Measurements from ENCODE around the gene BORCS5.
A peak's percentile ranks its signal among the peaks of the same experiment; 100 is the strongest.

The BORCS5 gene

GRCh38 chr12:12353276-12353675 is 3.6 kb upstream of the BORCS5 start:
- DNase-seq (ENCODE audit: low spot score), result no peak

- no peak for DNase-seq (ENCODE audit: low spot score)
Observed at GRCh38 chr12:12353807-12354206, 3.1 kb upstream of the BORCS5 start.

DNA sequence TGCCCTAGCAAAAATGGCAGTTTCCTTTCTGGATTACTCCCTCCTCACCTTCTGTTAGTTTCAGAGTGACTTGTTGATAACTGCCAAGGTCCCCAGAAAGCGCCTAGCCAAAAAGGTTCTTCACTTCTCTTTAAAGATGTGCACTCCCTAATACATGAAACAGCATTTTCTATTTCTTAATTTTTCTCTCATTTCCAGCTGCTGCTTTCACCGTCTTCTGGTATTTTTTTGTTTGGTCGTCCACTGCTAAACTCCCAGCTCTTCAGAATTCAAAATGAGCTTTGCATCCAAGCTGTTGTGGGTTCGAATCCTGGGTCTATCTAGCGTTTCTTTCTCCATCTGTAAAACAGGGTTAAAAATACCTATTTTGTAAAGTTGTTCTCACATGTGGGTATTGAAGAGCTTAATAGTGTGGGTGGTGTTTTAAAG is 397 bp upstream of the BORCS5 start:
- no peak for DNase-seq (ENCODE audit: low spot score)

DNA sequence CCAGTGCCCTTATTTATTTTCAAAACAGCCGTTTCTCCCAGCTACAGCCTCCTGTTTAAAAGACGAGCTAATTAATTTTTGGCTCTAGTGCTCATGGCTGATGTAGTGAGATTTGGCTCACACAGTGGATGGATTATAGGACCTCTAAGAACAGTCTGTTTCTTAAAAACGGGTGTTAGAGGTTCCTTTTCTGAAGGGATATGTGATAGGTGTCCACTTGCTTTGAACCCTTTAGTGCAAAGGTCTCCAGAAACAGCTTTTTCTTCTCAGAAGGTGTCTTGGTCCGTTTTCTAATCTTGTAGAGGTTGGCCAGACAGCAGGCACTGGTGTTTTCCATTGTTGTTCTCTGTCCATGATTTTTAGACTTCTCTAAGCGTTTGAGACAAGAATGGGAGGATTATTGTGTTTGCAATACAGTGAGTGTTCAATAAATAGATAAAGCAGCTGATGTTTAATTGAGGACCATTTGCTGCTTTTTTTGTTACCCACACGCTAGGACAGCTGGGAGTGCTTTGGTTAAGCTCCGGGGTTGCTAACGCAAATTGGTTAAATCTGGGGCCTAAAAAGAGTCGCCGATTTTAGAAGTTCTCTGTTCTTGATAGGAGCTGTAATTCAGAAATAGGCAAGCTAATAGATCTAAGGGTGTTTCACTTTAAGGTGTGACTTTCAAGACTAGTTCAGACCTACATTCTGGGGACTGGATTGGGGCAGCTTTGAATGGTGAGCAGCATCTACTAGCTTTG is 1.0 kb downstream of the BORCS5 start:
- peak; percentile 33 for DNase-seq (ENCODE audit: low spot score)

GRCh38 chr12:12358528-12358927 is 1.6 kb downstream of the BORCS5 start:
- DNase-seq (ENCODE audit: low spot score), result no peak

GRCh38 chr12:12364787-12365445 is 8.0 kb downstream of the BORCS5 start:
- DNase-seq (ENCODE audit: low spot score), result no peak

DNA sequence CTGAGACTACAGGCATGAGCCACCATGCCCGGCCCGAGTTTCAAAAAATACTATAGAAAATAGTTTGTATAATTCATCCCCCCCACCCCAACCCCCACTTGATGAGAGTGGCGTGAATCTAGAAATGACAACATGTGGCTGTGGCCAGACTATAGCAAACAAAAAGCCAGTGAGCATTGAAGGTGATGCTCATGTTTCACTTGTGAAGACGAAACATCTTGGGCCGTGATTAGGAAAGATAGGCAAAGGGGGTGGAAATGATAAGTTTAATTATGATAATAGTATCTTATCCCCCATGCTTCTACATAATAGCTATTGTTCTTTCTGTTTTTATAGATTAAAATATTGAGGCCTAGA is 8.5 kb downstream of the BORCS5 start:
- DNase-seq (ENCODE audit: low spot score), result no peak

GRCh38 chr12:12365931-12366431 is 9.1 kb downstream of the BORCS5 start:
- DNase-seq (ENCODE audit: low spot score), result no peak

- DNase-seq (ENCODE audit: low spot score), result no peak
Observed at GRCh38 chr12:12366701-12367481, 10.0 kb downstream of the BORCS5 start.

- DNase-seq (ENCODE audit: low spot score), result no peak
Observed at GRCh38 chr12:12367482-12367998, 10.7 kb downstream of the BORCS5 start.

DNA sequence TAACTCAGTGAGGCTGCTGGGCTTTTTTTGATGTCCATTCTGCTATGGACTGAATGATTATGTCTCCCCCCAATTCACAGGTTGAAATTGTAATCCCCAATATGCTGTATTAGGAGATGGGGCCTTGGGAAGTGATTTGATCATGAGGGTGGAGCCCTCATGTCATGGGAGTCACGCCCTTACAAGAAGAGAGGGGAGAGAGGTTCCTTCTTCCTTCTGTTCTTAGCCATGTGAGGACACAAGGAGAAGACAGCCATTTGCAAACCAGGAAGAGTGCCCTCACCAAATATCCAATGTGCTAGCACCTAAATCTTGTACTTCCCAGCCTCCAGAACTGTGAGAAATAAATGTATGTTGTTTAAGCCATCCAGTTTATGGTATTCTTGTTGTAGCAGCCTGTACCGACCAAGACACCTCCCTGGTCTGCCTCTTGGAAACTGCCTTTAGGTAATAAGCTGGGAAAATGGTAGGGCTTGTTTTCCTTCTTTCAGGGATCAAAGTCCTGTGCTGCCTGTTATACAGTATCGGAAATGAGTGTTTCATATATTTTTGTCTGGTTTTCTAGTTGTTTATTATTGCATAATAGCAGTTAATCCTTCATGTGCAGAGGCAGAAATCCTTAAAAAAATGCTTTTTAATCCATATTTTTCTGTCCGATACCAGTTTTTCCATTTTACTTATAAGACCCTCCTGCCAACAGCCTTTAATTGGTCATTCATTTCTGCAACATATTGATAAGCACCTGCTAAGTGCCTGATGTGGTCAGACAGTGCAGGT is 16.3 kb downstream of the BORCS5 start:
- DNase-seq (ENCODE audit: low spot score), result no peak

DNA sequence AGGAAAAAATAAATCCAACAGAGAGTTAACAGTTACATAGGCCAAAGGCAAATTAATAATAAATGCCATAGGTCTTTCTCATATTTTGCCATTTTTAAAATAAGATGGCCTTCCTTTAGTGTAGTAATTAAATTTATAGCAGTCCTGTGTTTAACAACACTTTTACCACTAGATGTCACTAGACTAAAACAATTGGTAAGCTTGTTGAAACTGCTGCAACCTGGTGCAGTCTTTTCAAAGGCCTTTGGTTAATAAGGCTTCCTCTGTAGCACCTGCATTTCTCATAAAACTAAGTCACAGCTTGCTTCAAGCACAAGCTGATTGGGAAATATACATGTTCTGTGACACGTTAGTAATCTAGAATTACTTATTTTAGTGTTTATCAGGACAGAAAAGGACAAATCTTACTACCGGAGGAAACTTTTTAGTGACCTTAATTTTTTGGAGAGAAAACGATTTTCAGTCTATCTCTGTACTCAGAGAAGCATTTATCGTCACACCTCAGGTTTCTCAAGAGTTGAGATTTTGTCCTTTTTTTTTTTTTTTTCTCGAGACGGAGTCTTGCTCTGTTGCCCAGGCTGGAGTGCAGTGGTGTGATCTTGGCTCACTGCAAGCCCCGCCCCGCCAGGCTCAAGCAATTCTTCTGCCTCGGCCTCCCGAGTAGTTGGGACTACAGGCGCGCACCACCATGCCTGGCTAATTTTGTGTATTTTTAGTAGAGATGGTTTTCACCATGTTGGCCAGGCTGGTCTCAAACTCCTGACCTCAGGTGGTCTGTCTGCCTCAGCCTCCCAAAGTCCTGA is 20.0 kb downstream of the BORCS5 start:
- DNase-seq (ENCODE audit: low spot score), result peak; percentile 77

GRCh38 chr12:12378616-12379015 is 21.7 kb downstream of the BORCS5 start:
- DNase-seq (ENCODE audit: low spot score), result no peak

DNA sequence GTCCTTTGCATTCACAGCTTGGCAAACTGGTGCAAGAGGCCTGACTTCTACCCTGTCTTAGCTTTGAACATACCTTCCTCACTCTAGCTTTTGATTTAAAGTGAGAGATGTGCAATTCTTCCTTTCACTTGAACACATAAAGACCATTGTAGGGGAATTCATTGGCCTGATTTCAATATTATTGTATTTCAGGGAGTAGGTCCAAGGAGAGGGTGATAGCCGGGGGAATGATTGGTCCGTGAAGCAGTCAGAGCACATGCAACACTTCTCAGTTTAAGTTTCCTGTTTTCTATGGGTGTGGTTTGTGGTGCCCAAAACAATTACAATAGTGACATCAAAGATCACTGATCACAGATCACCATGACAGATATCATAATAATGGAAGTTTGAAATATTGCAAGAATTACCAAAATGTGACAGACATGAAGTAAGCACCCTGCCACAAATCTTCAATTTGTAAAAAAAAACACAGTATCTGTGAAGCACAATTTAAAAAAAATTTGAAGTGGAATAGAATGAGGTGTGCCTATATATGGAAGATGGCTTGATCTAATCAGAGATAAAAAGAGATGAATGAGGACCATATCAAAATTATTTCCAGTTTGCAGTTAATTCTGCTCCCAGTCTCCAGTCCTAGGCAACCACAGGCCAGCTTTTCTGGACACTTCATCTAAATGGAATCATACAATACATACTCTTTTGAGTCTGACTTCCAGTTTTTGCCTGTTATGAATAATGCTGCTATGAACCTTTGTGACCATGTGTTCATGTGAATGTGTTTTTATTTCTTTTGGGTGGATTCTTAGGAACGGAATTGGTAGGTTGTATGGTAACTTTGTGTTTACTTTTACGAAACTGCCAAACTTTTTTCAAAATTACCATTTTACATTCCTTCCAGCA is 23.2 kb downstream of the BORCS5 start:
- no peak for DNase-seq (ENCODE audit: low spot score)

GRCh38 chr12:12380949-12381593 is 24.2 kb downstream of the BORCS5 start:
- DNase-seq (ENCODE audit: low spot score), result no peak

- no peak for DNase-seq (ENCODE audit: low spot score)
Observed at GRCh38 chr12:12381982-12382381, 25.1 kb downstream of the BORCS5 start.

- no peak for DNase-seq (ENCODE audit: low spot score)
Observed at GRCh38 chr12:12384571-12385340, 27.9 kb downstream of the BORCS5 start.

- peak; percentile 30 for DNase-seq (ENCODE audit: low spot score)
Observed at GRCh38 chr12:12387501-12387900, 30.6 kb downstream of the BORCS5 start.

DNA sequence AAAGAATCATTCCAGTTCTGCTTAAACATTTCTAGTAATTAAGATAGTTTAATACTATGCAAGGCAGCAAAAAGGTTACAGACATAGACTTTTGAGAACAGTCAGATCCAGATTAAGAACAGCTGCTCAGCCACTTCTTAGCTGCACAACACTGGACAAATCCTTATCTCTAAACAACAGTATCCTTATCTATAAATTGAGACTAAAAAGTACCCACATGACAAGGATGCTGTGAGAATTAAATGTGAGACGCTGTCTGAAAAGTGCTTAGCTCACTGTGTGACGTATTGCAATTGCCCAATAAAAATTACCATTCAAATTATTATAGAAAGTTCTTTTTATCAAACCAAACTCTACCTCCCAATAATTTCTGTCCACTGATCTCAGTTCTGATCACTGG is 35.5 kb downstream of the BORCS5 start:
- no peak for DNase-seq (ENCODE audit: low spot score)

Data from kidney capillary endothelial cell (primary cell).